HCT116 (cell line): ENCODE results near the gene SHISAL1.

ENCODE experiments used
- CTCF ChIP-seq, 3 experiments: fragments of 200-600 bp in 1 of 3; sonication (generic) in 1 of 3; IDR thresholded peaks in 2 of 3; conservative IDR thresholded peaks in 1 of 3; 2 replicates each; pipeline ENCODE4 v1.5.1; 2012 to 2017; ENCODE audit warnings: low read depth in 2 of 3, low read length in 2 of 3, antibody characterized with exemption in 1 of 3, borderline replicate concordance in 1 of 3, control low read depth in 1 of 3, mild to moderate bottlenecking in 1 of 3, mixed read lengths in 1 of 3, mixed run types in 1 of 3, moderate library complexity in 1 of 3; ENCODE audit not compliant: insufficient read depth in 1 of 3
- ELF1 ChIP-seq: IDR thresholded peaks from 2 replicates; pipeline ENCODE4 v1.6.1; 2012; ENCODE audit warnings: low read depth, borderline replicate concordance
- EZH2phosphoT487 ChIP-seq: fragments of 200-600 bp; IDR thresholded peaks from 2 replicates; pipeline ENCODE4 v1.6.1; 2018; ENCODE audit warnings: antibody characterized with exemption, borderline replicate concordance
- POLR2A ChIP-seq: IDR thresholded peaks from 2 replicates; pipeline ENCODE4 v1.7.0; 2011; ENCODE audit warnings: borderline replicate concordance; ENCODE audit not compliant: insufficient read depth, insufficient read length; ENCODE audit errors: extremely low read depth
- POLR2AphosphoS5 ChIP-seq: IDR thresholded peaks from 2 replicates; pipeline ENCODE4 v1.6.1; 2011; ENCODE audit warnings: mild to moderate bottlenecking, low read depth, low read length, moderate library complexity
- RAD21 ChIP-seq: IDR thresholded peaks from 2 replicates; pipeline ENCODE4 v1.6.1; 2012; ENCODE audit warnings: low read depth, mild to moderate bottlenecking
- SP1 ChIP-seq: IDR thresholded peaks from 2 replicates; pipeline ENCODE4 v1.6.1; 2012; ENCODE audit warnings: low read depth
- SRF ChIP-seq: IDR thresholded peaks from 2 replicates; pipeline ENCODE4 v1.6.1; 2012; ENCODE audit warnings: low read depth
- YY1 ChIP-seq: IDR thresholded peaks from 2 replicates; pipeline ENCODE4 v1.6.1; 2011; ENCODE audit warnings: low read length, low read depth, moderate library complexity, mild to moderate bottlenecking; ENCODE audit not compliant: insufficient replicate concordance; ENCODE audit errors: extremely low read depth
- TF ChIP-seq, protein P1 (sequence below): IDR thresholded peaks from 2 replicates; pipeline ENCODE4 v1.6.1; 2012; ENCODE audit warnings: low read depth

- TF ChIP-seq ELF1 (no peak), EZH2phosphoT487 (no peak), CTCF (IDR thresholded peaks at IDR 0.05 in 2 of 3, conservative IDR thresholded peaks at IDR 0.05 in 1 of 3; ENCODE audit: borderline replicate concordance in 1 of 3, insufficient read depth in 1 of 3, low read depth in 2 of 3, low read length in 2 of 3) (no peak), POLR2A (no peak), YY1 (no peak), POLR2AphosphoS5 (no peak), RAD21 (no peak), SP1 (no peak), SRF (no peak)
- TF ChIP-seq, protein P1, sequence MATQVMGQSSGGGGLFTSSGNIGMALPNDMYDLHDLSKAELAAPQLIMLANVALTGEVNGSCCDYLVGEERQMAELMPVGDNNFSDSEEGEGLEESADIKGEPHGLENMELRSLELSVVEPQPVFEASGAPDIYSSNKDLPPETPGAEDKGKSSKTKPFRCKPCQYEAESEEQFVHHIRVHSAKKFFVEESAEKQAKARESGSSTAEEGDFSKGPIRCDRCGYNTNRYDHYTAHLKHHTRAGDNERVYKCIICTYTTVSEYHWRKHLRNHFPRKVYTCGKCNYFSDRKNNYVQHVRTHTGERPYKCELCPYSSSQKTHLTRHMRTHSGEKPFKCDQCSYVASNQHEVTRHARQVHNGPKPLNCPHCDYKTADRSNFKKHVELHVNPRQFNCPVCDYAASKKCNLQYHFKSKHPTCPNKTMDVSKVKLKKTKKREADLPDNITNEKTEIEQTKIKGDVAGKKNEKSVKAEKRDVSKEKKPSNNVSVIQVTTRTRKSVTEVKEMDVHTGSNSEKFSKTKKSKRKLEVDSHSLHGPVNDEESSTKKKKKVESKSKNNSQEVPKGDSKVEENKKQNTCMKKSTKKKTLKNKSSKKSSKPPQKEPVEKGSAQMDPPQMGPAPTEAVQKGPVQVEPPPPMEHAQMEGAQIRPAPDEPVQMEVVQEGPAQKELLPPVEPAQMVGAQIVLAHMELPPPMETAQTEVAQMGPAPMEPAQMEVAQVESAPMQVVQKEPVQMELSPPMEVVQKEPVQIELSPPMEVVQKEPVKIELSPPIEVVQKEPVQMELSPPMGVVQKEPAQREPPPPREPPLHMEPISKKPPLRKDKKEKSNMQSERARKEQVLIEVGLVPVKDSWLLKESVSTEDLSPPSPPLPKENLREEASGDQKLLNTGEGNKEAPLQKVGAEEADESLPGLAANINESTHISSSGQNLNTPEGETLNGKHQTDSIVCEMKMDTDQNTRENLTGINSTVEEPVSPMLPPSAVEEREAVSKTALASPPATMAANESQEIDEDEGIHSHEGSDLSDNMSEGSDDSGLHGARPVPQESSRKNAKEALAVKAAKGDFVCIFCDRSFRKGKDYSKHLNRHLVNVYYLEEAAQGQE = no peak
Measured at GRCh38 chr22:44272401-44272771, 40.4 kb downstream of the SHISAL1 start.
